HG02588 (cell line): Measurements from ENCODE around the gene DCDC2.
A peak's percentile ranks its signal among the peaks of the same experiment; 100 is the strongest.
"Not testable (repeated sequence)": the region's sequence is repeated elsewhere in the genome, so short reads cannot be mapped to it uniquely, and the experiment has no call there.

Experiments
- ATAC-seq: cut with Tn5 transposase; IDR thresholded peaks from one replicate; pipeline ENCODE4 v1.9.1; 2021; ENCODE audit warnings: mild to moderate bottlenecking, moderate library complexity; ENCODE audit not compliant: unreplicated experiment

Gene DCDC2

DNA sequence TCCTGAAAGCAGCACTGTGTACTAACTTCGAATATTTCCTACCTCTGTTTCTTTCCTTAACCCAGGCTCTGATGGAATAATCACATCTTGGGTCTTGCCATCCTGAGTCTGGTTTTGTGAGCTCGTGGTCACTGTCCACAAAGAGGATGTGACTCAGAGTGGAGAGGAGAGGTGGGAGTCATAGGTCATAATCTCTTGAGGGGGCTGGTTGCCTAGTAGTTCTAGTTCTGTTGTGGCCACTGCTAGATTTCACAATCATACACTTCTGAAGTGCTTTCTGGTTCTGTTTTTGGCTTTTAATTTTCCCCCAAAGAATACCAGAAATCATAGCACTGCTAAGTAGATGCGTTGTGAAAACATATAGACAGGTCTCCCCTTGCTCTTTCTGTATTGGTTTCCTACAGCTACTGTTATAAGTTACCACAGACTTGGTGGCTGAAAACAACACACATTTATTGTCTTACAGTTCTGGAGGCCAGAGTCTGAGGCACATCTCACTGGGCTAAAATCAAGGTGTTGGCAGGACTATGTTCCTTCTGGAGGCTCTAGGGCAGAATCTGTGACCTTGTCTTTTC lies 129.1 kb downstream of the DCDC2 start:
- no peak for ATAC-seq

DNA sequence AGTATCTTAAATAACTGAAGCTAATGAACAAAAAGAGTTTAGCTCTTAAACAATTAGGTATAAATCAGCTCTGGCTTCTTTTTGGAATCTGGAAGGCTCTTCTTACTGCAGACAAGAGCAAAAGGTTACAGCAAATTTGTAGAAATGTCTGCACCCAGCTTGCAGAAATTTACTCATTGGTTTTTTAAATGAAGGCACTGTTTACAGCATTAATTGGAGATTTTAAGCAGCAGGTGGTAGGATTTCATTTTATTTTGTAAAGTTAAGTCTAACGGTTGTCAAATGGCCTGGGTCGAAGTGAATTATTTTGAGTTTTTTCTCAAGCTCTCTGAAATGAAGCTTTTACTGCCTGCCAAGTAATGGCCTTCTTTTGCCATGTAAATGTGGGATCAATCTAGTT lies 129.7 kb downstream of the DCDC2 start:
- ATAC-seq: no peak

DNA sequence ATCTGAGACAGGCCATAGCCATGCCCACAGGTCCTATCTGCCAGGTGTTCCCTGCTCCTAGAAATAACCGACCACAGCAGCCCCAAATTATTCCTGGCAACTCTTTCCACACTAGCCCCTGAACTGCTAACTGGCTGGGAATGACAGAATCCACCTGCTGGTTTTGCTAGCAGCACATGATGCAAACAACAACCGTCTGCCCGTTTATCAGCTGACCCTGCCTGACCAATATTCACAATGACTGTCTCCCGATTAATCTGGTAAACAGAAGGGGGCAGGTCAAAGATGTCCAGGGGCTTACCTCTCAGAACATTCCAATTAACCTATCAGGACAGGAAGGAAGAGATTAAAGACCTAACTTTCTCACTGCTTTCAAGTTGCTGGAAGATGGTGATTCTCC lies 130.3 kb downstream of the DCDC2 start:
- ATAC-seq: no peak

DNA sequence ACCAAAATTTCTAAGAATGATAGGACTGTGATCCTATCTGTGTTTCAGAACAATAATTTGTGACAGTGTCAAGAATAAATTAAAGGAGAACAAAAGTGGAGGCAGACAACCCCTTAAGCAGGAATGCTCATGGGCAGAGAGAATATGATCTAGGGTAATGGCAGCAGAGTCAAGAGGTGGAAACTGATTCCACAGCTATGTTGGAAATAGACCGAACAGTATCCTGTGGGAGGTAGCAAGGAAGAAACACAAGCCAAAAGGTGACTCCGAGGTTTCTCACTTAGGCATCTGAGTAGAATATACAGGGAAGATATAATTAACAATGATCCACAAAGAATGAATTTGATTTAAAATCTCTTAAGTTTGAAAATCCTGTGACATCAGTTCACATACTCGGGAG lies 131.3 kb downstream of the DCDC2 start:
- ATAC-seq: no peak

DNA sequence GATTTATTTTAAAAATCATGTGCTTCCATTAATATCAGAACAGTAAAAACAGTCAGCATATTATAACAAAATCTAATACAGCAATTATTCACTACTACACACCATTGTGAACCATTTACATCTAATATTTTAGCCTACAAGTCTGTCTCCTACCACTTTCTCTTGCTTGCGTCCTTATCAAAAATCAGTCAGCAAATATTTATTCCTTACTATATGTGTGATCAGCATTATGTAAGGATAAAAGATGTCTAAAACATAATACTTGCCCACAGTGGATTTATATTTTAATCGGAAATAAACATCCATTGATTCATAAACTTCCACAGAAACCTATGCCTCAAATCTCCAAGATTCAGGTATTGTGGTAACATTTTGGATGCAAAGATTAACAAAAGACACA lies 132.0 kb downstream of the DCDC2 start:
- ATAC-seq: no peak

DNA sequence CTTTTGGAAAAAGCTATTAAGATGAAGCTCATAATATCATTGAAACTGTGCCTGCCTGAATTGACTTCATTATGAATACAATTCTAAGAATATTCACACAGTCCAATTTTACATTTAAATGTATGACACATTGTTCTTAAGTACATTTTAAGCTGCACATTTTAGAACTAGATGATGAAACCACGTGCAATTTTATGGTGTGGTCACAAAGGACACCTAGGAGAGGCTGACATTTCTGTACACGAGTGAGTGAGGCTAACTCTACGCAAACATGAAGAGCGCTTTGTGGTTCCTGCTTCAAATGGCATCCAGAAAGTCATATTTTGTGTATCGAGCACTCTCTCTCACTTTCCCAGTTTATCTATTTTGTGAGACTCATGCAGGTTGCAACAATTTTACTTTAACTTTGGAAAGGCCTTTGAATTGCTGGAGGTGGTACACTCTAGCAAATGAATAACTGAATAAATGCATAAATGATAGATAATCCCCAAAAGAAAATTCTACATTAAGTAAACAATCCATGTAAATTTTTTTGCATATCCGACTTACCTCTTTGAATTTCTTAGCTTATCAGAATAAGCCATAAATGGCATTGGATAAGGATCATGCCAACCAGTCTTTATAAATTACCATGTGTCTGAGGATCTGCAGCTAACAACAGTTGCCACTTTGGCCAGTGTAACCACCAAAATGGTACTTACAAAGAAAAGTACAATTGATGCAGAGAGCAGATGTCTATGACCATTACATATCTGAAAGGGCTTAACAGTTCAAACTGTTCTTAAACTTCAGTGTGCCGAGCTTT lies 134.5 kb downstream of the DCDC2 start:
- ATAC-seq: no peak

DNA sequence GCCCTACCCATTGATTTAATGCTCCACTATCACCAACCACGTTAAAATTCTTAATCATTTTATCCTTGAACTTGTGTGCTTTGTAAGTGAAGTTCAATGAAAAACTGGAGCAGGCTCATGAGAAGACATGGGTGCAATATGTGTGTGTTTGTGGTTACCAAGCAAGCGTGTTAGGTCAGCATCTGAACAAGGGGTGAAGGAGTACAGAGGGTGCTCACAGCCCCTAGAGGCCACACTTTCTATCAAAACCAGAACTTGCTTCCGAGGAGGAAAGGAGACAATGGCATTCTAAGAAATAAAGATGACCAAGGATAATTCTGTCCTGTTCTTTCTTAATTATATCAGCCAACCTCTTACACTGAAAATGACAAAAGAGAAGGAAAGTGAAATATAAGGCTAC lies 138.2 kb downstream of the DCDC2 start:
- no peak for ATAC-seq

DNA sequence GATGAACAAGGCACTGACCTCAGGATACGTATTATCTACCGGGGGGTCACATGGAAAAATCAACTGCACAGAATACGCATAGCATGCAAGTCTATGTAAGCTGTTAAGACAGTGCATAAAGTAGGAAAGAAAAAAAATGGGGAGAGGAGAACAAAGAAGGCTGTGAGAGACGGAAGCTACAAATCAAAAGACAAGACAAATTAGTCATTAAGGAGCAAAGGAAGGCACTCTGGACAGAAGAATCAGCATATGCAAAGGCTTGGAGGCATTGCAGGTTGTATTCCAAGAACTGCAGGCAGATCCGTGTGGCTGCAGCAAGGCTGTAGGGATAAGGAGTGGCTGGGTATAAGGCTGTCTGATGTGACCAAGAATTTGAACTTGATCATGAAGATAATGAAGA lies 142.9 kb downstream of the DCDC2 start:
- no peak for ATAC-seq

DNA sequence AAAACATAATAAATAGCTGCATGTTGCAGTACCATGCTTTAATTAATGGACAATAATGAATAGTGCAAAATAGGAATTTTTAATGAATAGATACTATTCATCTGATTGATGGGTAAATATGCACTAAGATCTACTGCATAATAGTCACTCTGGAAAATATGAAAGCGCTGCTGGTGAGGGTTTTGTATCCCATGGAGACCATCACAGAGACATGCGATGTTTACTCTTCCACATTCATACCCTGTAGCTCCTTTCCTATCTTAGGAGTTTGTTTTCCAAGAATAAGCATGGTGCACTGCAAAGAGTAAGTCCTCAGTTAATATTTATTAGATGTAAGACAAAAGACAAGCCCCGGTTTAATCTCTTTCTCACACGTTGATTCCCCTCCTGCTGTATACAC lies 150.4 kb downstream of the DCDC2 start:
- ATAC-seq: no peak

DNA sequence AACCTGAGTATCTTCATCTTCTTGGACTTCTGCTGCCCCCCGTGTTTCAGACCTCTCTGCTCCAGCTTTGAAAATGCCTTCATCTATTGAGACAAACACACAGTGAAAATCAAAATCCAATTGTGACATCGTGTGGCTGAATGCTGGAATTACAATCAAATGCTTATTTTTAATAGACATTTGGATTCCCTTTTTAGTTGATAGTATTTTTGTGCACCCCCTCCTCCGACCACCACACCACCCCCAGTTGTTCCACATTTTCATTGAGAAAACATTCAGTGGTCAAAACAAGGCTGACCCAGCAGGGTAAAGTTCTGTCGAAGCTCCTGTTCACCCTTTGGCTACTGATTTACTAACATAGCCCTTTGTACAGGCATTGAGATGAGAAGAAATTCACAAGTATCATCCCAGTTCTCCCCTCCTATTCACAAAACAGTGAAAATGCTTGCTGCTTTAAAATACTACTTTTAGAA lies 152.8 kb downstream of the DCDC2 start:
- peak; percentile 44 for ATAC-seq

DNA sequence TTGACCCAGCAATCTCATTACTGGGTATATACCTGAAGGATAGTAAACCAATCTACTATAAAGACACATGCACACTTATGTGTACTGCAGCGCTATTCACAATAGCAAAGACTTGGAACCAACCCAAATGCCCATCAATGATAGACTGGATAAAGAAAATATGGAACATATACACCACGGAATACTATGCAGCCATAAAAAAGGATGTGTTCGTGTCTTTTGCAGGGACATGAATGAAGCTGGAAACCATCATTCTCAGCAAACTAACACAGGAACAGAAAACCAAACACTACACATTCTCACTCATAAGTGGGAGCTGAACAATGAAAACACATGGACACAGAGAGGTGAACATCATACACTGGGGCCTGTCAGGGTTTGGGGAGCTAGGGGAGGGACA lies 153.7 kb downstream of the DCDC2 start:
- not testable (repeated sequence) for ATAC-seq

DNA sequence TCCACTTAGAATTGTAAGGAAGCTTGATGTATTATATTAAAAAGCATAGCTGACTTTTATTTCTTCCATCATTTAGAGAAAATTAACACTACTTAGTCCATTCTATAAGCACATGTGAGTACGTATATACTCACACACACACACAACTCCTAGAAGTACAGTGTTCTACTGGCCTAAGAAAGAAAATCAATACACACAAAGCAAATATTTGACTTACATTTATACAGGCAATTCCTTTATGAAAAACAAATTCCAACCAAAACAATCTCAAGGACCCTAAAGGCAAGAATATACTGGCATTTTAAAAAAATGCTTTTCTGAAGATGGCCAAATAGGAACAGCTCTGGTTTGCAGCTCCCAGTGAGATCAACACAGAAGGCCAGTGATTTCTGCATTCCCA lies 160.0 kb downstream of the DCDC2 start:
- ATAC-seq: no peak

DNA sequence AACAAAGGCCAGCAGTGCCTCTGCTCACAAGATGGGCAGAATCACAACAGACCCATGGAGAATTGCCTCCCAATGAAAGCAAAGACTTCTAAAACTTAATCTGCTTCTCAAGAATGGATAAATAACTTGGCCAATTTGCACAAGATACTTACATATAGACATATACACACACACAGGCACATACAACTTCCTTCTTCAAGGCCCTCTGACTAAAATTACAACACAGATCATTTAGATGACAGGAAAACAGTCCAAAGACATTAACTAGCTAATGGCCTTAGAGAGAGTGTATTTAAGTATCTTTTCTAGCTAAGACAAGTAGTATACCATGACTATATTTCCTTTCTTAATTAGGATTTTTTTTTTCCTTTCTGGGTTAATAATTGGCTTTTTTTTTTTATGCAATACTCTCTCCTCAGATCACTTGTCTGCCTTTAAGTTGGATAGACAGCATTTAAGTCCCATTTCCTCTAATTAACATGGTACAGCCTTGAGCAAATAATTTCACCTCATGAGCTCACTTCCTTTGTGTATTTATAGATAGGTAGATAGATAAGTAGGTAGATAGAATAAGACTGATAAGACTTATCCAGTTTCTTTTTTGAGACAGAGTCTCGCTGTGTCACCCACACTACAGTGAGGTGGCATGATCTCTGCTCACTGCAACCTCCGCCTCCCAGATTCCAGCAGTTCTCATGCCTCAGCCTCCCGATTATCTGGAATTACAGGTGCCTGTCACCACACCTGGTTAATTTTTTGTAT lies 161.8 kb downstream of the DCDC2 start:
- no peak for ATAC-seq

DNA sequence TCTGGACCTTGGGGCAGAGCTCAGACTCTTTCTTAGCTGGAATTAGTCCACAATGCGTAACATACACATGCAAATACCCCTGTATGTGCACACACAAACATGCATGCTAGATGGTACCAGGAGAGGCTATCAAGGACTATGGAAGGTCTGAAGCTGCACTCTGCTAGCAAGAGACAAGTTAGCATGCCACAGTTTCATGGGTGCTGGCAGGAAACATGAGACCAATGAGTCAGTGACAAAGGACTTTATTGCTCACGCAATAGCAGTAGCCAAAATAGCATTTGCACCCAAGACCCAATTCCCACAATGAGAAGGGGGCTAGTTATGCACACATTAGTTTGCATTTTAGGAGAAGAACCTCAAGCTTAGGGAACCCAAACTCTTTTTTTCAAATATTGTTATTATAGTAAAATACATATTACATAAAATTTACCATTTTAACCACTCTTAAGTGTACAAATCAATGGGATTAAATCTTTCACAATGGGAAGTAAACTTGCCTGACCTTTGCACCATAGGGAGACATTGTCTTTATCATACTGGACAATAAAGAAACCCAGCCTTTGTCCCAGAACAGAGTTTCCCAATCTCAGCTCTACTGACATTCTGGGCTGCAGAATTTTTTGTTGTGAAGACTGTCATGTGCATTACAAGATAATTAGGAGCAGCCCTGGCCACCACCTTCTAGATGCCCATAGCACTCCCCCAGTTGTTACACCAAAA lies 162.7 kb downstream of the DCDC2 start:
- no peak for ATAC-seq

DNA sequence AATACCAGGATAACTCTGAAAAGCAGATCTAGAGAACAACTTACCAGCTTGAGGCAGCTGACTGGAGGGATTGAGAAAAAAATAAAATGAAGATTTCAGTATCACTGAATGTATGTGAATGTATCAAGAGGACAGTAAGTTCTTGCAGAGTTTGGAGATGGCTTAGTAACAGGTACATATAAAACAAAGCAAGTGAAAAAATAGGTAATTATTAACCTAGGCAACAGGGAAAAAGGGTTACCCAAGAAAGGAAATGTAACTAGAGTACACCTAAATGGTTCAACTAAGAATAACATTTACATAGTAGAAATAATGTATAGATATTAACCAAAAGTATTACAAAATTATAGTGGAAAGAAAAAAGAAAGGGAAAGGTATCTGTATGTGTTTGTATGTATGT lies 164.5 kb downstream of the DCDC2 start:
- no peak for ATAC-seq

DNA sequence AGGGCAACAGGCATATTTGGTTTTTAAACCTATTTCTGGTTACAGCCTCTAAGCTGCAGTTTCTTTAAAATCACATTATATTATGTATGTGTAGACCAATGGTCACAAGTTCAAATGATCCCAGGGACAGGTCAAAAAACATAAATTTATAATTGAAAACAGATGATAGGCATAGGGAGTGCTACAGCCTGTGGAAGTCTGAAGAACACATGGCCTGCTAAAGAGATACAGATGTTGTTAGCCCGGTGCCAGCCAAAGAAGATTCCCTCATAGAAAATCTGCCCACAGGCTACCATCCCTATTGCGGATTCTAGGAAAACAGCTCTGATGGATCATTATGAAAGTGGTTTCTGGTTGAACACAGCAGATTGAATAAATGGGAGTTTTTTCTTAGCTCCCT lies 166.5 kb downstream of the DCDC2 start:
- ATAC-seq: no peak

DNA sequence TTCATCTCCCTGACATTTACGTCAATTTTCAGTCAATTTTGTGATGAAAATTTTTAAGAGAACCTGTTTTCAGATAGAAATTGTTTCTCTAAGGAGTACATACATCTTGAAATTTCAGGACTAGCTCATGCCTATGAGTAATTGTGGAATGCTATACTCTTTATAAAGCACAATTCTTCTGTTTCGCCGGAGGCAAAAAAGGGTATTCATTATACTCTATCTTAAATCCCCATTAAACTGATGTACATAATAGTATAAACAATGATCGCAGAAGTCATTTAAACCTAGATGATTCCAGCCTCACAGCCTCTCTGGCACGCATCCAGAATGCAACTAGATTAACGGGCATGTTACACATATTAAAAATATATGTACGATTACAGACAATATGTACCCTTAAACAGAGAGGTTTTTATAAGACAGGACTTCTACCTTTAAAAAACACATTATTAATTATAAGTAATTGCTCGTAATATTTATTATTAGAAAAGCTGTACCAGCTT lies 169.2 kb downstream of the DCDC2 start:
- ATAC-seq: no peak

DNA sequence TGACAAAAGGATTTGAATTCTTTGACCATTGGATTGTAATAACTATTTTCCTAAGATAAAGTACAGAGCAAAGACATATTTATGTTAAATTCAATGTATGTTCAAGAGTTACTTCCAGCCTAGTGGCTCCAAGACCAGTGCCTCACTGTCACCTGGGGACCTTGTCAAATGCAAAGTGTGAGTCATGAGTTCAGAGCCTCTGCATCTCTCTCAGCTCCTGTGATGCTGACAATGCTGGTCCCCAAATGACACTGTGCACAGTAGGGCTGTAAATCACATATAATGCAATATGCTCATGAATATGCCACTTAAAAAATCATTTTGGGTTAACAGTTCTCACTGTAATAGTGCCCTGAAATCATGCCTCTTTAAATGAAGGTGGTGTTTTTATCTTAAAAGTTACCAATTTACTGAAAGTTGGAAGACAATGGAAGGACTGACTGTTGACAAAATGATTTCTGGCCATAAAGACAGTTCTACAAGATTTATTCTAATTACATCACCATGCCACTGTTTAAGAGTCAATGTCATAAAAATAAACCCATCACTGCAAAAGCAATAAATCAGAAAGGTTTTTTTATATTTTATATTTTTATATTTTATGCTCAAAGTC lies 169.8 kb downstream of the DCDC2 start:
- ATAC-seq: no peak

DNA sequence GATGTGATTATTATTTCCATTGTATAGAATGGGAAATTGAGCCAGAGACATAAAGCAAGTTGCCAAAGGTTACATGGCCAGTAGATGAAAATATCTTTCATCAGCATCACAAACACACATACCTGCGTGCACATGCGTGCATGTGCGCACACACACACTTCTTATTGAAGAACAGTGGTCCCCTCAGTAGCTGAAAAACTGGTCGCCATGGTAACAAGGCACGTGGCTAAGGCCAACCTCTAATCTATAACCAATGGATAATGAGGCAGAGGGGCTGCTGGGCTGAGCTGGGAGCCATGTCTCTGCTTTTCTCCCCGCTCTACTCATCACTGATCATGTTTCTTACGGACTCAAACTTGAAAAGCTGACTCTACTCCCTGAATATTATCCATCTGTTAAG lies 171.5 kb downstream of the DCDC2 start:
- no peak for ATAC-seq

DNA sequence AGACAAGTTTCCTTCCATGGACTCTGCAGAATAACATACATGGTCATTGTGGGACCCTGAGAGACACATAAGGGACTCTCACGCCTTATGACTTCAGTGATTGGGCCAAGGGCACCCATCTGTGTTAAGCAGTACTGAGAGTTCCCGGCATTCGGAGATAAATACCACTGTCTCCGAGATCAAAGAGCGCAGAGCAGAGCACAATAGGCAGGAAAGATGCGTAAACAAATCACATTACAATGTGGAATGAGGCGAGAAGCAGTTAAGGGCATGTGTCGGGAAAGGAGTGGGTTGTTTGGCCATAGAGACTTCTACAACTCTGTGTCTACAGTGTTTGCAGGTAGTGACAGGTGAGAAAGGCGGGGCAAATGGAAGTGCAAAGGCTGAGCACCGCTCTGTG lies 174.3 kb downstream of the DCDC2 start:
- ATAC-seq: no peak

DNA sequence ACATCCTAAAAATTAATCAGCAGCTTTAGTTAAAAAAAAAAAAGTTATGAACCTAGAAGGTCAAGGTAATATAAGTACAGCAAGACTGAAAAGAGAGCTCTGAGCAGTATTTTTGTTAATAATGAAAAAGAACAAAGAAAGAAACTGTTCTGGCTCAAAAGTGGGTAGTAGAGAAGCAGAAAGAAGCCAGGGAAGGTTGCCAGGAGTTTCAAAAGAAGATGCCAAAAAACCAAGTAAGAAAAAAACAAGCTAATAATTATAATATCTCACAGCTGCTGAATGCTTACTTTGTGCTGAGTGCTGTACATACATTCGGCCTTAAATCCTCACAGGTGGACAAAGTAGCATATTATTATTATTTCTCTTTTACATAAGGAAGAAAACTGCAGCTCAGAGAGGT lies 200.0 kb downstream of the DCDC2 start:
- no peak for ATAC-seq
